Hematopoietic multipotent progenitor cell treated with erythropoietin and hydrocortisone succinate and interleukin-3 and kit ligand, for 15 days (in vitro differentiated cells): ENCODE measurements around the gene THRSP.
"Not testable (repeated sequence)": the region's sequence is repeated elsewhere in the genome, so short reads cannot be mapped to it uniquely, and the experiment has no call there.

Experiments
- DNase-seq: peaks from one replicate; pipeline ENCODE4 v3.0.0-alpha.2; 2015; ENCODE audit warnings: low spot score

The THRSP gene

DNA sequence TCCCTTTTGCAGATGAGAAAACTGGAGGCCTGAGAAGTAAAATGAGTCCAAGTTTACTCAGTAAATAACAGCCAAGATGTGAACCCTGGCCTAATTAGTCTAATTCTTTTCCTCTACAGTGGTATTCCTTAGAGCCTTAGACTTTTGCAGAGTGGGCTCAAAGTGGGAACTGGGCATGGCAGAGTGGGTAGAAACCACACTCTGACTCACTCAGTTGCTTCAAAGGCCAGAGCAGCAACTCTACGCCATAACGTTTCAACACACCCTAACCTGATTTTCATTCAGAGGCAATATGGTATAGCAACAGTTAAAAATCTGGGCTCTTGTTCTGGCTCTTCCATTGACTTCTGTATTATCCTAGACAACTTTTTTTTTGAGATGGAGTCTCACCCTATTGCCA is 2.8 kb downstream of the THRSP start:
- no peak for DNase-seq

DNA sequence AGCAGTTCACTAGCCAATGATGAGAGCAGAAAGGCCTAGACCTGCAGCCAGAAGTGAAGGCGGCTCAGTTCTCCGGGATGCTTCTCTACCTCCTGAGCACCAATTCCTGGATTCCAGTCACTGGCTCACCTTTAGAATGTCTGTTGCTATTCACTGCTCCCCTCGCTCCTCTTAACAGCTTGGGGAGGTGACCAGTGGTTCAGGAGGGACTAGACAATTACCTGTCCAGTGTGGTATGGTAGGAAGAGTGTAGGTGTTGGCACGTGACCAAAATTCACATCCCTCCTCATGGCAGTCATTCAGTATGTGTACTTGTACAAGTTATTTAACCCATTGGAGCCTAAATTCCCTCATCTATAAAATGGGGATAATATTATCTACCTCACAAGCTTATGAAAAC is 4.0 kb downstream of the THRSP start:
- DNase-seq: no peak

DNA sequence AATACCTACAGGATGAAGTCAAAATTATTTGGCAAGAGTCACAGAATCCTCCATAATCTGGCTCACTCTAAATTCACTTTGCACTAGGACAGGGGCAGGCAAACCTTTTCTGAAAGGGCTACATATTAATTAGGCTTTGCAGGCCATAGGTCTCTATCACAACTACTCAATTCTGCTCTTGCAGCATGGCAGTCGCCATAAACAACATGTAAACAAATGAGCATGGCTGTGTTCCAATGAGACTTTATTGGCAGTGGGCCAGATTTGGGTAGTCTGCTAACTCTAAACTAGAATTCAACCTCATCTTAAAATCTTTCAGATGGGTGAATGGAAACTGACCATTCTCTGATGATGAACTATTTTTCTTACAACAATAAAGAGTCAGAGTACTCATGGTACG is 5.8 kb downstream of the THRSP start:
- DNase-seq: peak; percentile 59

DNA sequence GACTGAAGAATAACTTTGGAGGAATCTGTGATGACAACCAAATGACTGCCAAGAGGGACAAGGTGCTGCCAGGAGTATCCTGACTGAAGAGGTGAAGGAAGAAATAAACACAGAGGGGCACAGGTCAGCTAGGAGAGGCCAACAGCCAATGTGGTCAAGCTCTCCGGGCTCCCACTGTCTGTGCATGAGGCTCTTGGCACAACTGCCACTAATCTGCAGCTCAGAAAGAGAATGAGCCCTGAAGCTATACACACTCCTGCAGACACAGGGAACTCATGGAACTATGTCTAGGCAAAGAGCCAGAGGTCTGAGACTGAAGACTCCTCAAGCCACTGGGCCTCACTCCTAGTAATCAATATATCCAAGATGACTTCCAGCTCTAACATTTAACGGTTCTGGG is 7.0 kb downstream of the THRSP start:
- no peak for DNase-seq

DNA sequence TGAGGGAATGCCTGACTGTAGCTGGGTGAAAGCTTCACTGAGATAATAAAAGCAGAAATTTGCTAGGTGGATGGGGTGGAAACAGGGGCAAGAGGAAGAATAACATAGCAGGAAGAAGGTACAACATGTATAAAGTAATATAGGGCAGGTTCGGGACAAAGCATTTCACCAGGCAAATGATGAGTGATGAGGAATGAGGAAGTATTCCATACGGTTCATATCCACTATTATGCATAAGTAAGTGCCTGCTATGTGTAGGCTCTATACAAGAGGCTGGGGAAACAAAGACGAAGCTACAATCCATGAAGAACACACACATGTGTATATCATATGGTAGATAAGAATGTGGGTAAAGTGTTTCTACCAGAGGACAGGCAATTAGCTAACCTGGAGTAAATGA is 8.1 kb downstream of the THRSP start:
- DNase-seq: no peak

DNA sequence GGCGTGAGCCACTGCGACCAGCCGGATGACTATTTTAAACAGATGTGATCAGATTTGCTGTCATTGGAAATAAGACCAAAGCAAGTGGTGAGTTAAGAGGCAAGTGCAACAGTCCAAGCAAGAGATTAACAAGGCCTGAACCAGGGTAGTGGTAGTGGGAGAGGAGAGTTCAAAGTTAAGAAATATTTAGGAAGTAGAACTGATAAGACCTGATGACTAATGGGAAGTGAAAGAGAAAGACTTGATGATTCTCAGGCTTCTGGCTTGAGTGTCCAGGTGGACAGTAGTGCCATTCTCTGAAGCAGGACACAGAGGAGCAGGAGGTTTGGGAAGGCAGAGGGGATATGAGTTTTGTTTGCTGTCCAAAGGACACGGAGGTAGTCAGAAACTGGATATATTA is 8.8 kb downstream of the THRSP start:
- no peak for DNase-seq

DNA sequence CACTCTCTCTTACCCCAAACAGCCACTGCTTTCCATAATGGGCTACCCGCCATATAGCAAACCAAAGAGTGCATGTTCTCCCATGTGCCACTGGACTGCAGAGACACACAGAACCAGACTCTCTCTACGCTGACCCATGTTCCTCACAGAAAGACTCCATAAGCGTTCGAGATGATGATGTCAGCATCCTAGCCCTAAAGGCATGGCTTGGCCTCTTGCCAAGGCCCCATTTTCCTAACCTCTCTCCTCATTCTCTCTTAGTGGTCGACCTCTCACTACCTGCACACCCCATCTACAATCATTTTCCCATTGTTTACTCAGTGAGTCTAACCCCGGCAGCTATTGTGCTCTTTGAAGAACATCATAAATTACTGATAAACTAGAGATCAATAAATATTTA is 11.1 kb downstream of the THRSP start:
- DNase-seq: no peak

DNA sequence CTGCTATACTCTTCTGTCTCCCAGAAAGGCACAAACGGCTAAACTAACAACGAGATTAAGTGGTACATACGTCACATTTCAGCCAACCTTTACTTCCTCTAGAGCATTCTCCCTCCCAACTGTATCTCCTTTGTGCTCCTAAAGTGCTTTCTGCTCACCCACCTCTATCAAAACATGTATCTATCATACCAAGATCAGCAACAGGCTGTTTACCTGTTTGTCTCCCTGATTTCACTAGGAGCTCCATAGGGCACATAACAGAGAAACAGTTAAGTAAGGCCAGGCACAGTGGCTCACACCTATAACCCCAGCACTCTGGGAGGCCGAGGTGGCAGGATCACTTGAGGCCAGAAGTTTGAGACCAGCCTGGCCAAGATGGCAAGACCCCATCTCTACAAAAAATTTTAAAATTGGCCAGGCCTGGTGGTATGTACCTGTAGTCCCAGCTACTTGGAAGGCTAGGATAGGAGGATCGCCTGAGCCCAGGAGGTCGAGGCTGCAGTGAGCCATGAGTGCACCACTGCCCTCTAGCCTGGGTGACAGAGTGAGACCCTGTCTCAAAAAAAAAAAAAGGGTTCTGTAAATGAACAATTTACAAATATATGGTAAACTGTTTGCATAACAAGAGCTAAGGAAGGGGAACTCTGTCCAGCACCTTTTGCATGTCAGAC is 13.2 kb downstream of the THRSP start:
- DNase-seq: no peak

DNA sequence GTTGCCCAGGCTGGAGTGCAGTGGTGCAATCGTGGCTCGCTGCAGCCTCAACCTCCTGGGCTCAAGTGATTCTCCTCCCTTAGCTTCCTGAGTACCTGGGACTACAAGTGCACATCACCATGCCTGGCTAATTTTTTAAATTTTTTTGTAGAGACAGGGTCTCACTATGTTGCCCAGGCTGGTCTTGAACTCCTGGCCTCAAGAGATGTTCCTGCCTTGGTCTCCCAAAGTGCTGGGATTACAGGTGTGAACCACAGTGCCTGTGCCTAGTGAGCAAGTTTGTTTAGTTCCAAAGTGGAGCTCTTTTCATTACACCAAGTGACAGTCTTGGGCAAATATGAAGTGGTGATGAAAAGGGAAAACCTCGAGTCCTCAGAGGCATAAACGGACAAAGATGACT is 13.9 kb downstream of the THRSP start:
- not testable (repeated sequence) for DNase-seq

DNA sequence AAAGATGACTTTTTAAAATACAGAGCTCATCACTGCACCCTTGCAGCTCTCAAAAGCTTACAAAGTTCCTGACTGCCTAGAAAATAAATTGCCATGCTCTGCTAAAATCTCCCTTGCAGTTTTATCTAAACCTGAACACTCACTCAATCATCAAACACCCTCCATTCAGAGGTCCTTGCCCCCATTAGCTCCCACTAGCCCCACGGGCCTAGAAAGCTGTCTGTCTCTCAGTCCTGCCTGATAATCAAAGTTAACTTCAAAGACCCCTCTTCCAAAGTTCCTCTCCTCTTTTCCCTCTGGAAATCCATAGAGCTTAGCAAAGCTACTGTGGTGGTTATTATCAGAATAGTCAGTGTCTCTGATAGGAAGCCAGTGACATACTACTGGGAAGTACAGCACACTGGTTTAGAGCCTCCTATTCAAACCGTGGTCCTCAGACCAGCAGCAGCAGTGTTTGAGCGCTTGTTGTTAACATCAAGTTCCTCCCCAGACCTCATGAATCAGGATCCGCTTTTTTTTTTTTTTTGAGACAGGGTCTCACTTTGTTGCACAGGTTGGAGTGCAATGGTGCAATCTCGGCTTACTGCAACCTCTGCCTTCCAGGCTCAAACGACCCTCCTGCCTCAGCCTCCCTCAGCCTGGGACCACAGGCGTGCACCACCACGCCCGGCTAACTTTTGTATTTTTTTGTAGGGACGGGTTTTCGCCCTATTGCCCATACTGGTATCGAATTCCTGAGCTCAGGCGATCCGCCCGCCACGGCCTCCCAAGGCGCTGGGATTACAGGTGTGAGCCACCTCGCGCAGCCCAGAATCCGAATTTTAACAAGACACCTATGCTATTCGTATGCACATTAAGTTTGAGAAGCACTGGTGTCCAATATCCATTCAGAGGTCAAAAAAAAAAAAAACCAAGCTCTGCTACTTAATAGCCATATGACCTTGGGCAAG is 14.8 kb downstream of the THRSP start:
- DNase-seq: no peak

DNA sequence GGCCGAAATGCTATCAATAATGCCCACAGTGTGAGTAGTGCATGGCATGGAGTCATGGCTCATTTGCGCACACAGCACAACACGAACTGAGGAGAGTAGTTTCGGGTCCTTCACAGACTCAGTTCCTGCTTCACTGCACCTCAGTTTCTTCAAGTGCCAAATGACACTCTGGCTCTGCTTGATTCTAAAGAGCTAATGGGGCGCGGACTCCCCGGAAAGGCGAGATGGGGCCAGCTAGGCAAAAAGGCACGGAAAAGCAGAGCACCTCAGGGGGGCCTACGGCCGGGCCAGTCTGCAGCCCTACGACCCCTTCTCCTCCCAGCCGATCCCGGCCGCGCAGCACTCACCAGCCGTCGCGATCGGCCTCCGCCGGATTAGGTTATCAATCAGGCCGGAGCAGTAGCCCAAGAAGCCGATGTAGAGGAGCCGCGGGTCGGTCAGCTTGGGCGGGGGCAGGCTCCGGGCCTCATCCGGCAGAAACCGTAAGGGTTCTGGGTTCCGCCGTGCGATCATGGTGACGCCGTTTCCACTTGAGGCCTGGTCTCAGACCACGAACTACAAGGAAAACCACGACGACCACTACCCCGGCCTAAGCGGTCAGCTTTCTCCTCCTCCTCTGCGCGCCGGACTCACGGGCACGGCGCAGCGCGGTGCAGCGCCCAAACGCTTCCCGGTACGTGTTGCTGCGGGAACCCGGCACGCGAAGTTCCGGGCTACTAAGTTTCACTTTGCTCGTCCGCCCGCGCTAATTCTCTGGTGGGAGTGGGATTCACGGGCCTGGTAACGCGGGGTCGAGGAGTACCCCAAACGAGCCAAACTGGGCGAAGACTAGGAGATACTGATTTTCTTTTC is 15.8 kb downstream of the THRSP start, which contains the start of gene NDUFC2:
Gene NDUFC2, minus strand, starts transcription at position 631 of the 852 bp plus-strand sequence. Its CDS starts 118 bp downstream, at position 513.
- DNase-seq: peak; percentile 65

DNA sequence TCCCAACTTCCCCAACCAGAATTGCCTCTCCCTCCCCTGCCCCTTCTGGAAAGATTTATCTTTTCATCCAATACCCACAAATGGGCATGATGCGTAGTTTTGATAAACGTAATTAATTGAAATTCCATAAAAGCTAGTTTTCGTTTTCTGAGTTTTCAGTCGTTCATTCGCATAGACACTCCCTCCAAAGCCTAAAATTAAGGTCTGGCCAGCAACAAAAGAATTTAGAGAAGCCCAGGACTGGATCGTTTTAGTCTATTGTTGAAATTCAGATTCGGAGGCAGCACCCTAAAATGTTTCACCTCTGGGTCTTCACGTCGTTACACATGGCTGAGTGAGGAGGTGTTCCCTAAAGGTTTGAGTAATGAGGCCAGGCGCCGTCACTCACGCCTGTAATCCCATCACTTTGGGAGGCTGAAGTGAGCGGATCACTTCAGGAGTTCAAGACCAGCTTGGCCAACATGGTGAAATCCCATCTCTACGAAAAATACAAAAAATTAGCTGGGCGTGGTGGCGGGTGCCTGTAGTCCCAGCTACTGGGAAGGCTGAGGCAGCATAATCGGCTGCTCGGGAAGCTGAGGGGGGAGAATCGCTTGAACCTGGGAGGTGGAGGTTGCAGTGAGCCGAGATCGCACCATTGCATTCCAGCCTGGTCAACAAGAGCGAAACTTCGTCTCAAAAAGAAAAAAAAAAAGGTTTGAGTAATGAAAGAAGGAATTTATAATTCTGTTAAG is 16.6 kb downstream of the THRSP start:
- DNase-seq: no peak

DNA sequence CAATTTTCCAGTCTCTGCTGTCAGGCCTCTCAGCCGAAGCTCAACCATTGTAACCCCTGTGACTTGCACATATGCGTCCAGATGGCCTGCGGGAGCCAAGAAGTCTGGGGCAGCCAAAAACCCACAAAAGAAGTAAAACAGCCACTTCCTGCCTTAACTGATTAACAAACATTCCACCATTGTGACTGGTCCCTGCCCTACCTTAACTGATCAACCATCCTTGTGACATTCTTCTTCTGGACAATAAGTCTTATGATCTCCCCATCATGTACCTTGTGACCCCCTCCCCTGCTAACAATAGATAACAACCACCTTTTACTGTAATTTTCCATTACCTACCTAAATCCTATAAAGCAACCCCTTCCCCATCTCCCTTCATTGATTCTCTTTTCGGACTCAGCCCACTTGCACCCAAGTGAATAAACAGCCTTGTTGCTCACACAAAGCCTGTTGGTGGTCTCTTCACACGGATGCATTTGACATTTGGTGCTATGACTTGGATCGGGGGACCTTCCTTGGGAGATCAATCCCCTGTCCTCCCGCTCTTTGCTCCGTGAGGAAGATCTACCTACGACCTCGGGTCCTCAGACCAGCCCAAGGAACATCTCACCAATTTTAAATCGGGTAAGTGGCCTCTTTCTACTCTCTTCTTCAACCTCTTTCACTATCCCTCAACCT is 17.3 kb downstream of the THRSP start:
- no peak for DNase-seq

DNA sequence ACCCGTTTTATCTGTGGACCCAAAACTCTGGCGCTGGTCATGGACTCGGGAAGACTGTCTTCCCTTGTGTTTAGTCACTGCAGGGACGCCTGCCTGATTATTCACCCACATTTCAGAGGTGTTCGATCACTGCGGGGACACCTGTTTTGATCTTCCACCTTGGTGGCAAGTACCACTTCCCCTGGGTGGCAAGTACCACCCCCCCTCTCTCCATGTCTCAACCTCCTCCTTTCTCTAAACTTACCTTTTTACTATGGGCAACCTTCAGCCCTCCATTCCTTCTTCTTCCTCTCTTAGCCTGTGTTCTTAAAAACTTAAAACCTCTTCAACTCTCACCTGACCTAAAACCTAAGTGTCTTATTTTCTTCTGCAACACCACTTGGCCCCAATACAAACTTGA is 17.9 kb downstream of the THRSP start:
- DNase-seq: no peak

DNA sequence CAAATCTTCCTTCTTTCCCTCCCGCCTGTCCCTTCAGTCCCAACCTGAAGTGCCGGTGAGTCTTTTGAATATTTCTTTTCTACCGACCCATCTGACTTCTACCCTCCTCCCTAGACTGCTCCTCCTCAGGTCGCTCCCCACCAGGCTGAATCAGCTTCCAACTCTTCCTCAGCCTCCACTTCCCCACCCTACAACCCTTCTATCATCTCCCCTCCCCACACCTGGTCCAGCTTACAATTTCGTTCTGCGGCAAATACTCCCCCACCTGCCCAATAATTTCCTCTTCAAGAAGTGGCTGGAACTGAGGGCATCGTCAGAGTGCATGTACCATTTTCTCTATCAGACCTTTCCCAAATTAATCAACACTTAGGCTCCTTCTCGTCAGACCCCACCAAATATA is 18.5 kb downstream of the THRSP start:
- no peak for DNase-seq

DNA sequence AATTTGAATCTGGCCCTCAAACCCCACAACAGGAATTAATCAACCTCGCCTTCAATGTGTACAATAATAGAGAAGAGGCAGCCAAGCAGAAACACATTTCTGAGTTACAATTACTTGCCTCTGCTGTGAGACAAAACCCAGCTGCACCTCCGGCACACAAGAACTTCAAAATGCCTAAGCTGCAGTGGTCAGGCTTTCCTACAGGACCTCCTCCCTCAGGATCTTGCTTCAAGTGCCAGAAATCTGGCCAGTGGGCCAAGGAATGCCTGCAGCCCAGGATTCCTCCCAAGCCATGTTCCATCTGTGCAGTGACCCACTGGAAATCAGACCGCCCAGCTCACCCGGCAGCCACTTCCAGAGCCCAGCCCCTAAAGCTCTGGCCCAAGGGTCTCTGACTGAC is 19.4 kb downstream of the THRSP start:
- no peak for DNase-seq

DNA sequence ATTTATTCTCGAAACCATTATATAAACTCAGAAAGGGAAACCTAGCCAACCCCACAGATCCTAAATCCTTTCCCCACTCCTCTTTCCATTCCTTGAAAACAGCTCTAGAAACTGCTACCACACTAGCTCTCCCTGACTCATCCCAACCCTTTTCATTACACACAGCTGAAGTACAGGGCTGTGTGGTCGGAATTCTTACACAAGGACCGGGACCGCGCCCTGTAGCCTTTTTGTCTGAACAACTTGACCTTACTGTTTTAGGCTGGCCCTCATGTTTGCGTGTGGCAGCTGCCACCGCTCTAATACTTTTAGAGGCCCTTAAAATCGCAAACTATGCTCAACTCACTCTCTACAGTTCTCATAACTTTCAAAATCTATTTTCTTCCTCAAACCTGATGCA is 20.8 kb downstream of the THRSP start:
- not testable (repeated sequence) for DNase-seq

DNA sequence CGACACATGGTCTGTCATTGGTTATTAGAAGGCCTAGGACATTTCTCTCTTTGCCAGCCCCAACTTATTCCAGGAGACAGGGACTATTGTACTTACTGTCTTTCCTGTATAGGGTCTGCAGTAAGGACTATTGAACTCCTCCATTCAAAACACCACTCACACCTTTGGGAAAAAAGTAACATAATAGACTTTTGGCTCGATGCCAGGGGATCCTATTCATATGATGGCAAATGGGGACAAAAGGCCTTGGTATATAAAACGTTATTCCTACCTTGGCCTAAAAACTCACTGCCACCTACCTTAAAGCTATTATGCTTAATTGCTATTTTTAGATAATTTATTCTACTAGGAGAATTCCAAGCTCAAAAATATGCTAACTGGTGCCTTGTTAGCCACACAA is 22.3 kb downstream of the THRSP start:
- DNase-seq: no peak

DNA sequence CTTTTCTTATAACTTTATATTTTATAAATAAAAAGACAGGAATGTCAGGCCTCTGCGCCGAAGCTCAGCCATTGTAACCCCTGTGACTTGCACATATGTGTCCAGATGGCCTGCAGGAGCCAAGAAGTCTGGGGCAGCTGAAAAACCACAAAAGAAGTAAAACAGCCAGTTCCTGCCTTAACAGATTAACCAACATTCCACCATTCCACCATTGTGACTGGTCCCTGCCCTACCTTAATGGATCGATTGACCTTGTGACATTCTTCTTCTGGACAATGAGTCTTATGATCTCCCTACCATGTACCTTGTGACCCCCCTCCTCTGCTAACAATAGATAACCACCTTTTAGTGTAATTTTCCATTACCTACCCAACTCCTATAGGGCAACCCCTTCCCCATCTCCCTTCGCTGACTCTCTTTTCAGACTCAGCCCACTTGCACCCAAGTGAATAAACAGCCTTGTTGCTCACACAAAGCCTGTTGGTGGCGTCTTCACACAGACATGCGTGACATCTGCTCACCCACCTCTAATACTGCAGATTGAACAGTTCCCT is 22.9 kb downstream of the THRSP start:
- not testable (repeated sequence) for DNase-seq

DNA sequence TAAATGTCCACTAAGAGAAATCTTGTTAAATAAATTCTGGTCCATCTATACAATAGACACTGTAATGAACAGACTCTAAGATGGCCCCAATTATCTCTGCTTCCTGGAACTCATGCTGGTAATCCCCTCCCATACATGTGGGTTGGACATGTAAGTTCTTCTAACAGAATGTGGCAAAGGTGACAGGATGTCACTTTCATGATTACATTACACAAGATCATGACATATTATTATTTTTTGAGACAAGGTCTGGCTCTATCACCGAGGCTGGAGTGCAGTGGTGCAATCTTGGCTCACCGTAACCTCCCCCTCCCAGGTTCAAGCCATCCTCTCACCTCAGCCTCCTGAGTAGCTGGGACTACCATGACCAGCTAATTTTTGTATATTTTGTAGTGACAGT is 30.6 kb downstream of the THRSP start:
- no peak for DNase-seq
